Panc1 (cell line): ENCODE data around the gene AVEN. TPM values are rescaled to one million over a fixed set of nuclear protein-coding genes. Genes with fewer than 3 reads are reported as not detected.
"Not testable (repeated sequence)": the region's sequence is repeated elsewhere in the genome, so short reads cannot be mapped to it uniquely, and the experiment has no call there.

Experiments
- ATAC-seq: fragments of 200-7000 bp; cut with Tn5 transposase; 2 replicates; pipeline ENCODE4 v1.9.1; 2020; ENCODE audit warnings: mild to moderate bottlenecking, moderate library complexity
- BruUV-seq: library from RNA; stranded (reverse); fragments of 400-500 nt; replicated peaks from 2 replicates; lab custom pipeline; 2021; lab: Mats Ljungman, UMichigan
- CTCF ChIA-PET: fragments of 300-600 bp; sonication (Branson Sonifier 250); formaldehyde crosslinking; loops from one replicate; lab custom pipeline; 2022; ENCODE audit warnings: antibody characterized with exemption; lab: Charles Lee
- POLR2A ChIA-PET: fragments of 300-600 bp; sonication (Branson Sonifier 250); formaldehyde crosslinking; loops from one replicate; lab custom pipeline; 2022; ENCODE audit warnings: antibody characterized with exemption; lab: Charles Lee
- DNase-seq: peaks from one replicate; pipeline ENCODE4 v3.0.0-alpha.2; 2010; ENCODE audit warnings: low read depth, low spot score
- H3K27ac ChIP-seq: 2 replicates; pipeline ENCODE4 v1.5.1; 2011; ENCODE audit warnings: mild to moderate bottlenecking, low read length, inconsistent platforms
- H3K27me3 ChIP-seq: fragments of 200-500 bp; sonication (Bioruptor generic); 2 replicates; pipeline ENCODE4 v1.6.0; 2014; ENCODE audit warnings: low read length, inconsistent platforms; ENCODE audit not compliant: control insufficient read depth, insufficient read depth
- H3K36me3 ChIP-seq: fragments of 200-500 bp; sonication (Bioruptor generic); 2 replicates; pipeline ENCODE4 v1.5.1; 2014; ENCODE audit warnings: inconsistent platforms, mild to moderate bottlenecking, low read length, moderate library complexity; ENCODE audit not compliant: control insufficient read depth, insufficient read depth
- H3K4me1 ChIP-seq: 2 replicates; pipeline ENCODE4 v1.5.1; 2011; ENCODE audit warnings: inconsistent platforms, mild to moderate bottlenecking, low read length, moderate library complexity; ENCODE audit not compliant: control insufficient read depth, insufficient read depth
- H3K4me3 ChIP-seq, 2 experiments: 2 replicates each; pipeline ENCODE4 v1.5.1; 2011 to 2012; ENCODE audit warnings: low read depth in 2 of 2, low read length in 2 of 2, mild to moderate bottlenecking in 2 of 2, inconsistent platforms in 1 of 2, moderate library complexity in 1 of 2
- H3K9me3 ChIP-seq: fragments of 200-500 bp; sonication (Bioruptor generic); 2 replicates; pipeline ENCODE4 v1.5.1; 2014; ENCODE audit warnings: low read depth, mild to moderate bottlenecking, inconsistent platforms, low read length, moderate library complexity; ENCODE audit not compliant: control insufficient read depth, insufficient read depth
- CTCF ChIP-seq: fragments of 450-650 bp; IDR thresholded peaks from 2 replicates; pipeline ENCODE4 v1.5.1; 2017; ENCODE audit warnings: mild to moderate bottlenecking
- POLR2AphosphoS5 ChIP-seq: IDR thresholded peaks from 2 replicates; pipeline ENCODE4 v1.6.1; 2012; ENCODE audit warnings: mild to moderate bottlenecking, low read depth, low read length, moderate library complexity
- REST ChIP-seq, 2 experiments: IDR thresholded peaks; 2 replicates each; pipeline ENCODE4 v1.6.1; 2011 to 2012; ENCODE audit warnings: low read depth in 2 of 2, control low read depth in 1 of 2, low read length in 1 of 2, mild to moderate bottlenecking in 1 of 2, moderate library complexity in 1 of 2; ENCODE audit not compliant: insufficient read depth in 1 of 2
- SIN3A ChIP-seq: IDR thresholded peaks from 2 replicates; pipeline ENCODE4 v1.6.1; 2012; ENCODE audit warnings: low read depth, mild to moderate bottlenecking, low read length, moderate library complexity, borderline replicate concordance; ENCODE audit not compliant: insufficient read depth
- TCF7L2 ChIP-seq: IDR thresholded peaks from 2 replicates; pipeline ENCODE4 v1.6.1; 2011; ENCODE audit warnings: mild to moderate bottlenecking, low read depth, low read length, inconsistent platforms
- in situ Hi-C: cut with HindIII; loops from 2 replicates; pipeline ENCODE4 v1.10.0; 2016; ENCODE audit warnings: low sequenced_read_pairs, low pct_unique_long_range_greater_than_20kb
- intact Hi-C: fragments of 100-400 bp; cut with micrococcal nuclease; formaldehyde crosslinking; loops from one replicate; pipeline ENCODE4 v1.10.0; 2022; ENCODE audit not compliant: unreplicated experiment
- total RNA-seq: library from RNA; stranded (reverse); gene quantifications from one replicate; pipeline ENCODE4 v1.2.1, GENCODE V29; 2021; ENCODE audit not compliant: unreplicated experiment

The AVEN gene
- total RNA-seq, 1 experiment from 2014 or later, result 18.4 TPM

DNA sequence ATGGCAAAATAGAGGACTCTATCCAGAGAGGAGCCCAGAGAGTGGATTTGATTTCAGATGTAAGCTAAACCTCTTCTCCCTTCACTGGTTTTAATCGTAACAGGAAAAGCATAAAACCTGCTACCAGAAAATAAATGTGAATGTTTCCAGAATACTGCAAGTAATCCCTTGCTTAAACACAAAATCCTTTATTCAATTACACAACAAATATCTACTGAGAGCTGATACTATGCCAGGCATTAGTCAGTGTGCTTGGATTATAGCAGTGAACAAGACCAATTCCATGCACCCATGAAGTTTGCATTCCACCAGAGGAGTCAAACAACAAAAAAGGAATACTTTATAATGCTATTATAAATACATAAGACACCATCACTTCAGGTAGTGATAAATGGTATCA, 15.1 kb downstream of the AVEN start:
- CTCF ChIA-PET, result no interaction called here
- POLR2A ChIA-PET, result no interaction called here
- TF ChIP-seq TCF7L2 (no peak), REST (IDR thresholded peaks at IDR 0.05; ENCODE audit: insufficient read depth in 1 of 2, low read depth in 2 of 2, low read length in 1 of 2) (no peak), POLR2AphosphoS5 (no peak), CTCF (no peak), SIN3A (no peak)
- intact Hi-C loops (no loop called here), in situ Hi-C loops (no loop called here)
- no peaks in the 10 kb centered on the region for H3K27me3 ChIP-seq
- no peak for DNase-seq
- H3K4me3 ChIP-seq, result no peak overlapping the region
- ATAC-seq, result no peak
- no peaks in the 10 kb centered on the region for H3K9me3 ChIP-seq
- H3K27ac ChIP-seq, result no peak overlapping the region
- no peaks in the 10 kb centered on the region for H3K36me3 ChIP-seq
- H3K4me1 ChIP-seq, result no peaks in the 10 kb centered on the region
- no TSS peak for BruUV-seq

DNA sequence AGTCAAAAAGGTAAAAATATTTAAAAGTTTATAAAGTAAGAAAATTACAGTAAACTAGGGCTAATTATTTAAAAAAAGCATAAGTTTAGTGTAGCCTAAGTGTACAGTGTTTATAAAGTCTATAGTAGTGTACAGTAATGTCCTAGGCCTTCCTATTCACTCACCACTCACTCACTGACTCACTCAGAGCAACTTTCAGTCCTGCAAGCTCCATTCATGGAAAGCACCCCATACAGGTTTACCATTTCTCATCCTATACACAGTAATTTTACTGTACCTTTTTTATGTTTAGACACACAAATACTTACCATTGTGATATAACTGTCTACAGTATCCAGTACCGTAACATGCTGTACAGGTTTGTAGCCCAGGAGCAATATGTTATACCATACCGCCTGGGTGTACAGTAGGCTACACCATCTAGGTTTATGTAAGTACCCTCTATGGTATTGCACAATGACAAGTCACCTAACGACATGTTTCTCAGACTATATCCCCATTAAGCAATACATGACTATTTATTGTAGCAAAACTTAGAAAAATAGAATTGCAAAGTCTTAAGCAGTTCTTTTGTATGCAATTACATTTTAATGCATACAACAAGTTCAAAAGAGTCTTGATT, 19.5 kb downstream of the AVEN start:
- Histone ChIP-seq H3K9me3 (no peaks in the 10 kb centered on the region), H3K36me3 (no peaks in the 10 kb centered on the region), H3K27me3 (no peaks in the 10 kb centered on the region), H3K4me1 (no peaks in the 10 kb centered on the region), H3K27ac (no peak overlapping the region), H3K4me3 (no peak overlapping the region)
- CTCF ChIA-PET, result no interaction called here
- ATAC-seq (no peak), DNase-seq (no peak)
- intact Hi-C loops (no loop called here), in situ Hi-C loops (no loop called here)
- POLR2A ChIA-PET, result interaction anchor here (0.6 kb wide), 1 partner anchor 185 kb away, joined by 4 read pairs; no protein-coding TSS in a partner anchor
- BruUV-seq, result no TSS peak
- TF ChIP-seq TCF7L2 (no peak), REST (IDR thresholded peaks at IDR 0.05; ENCODE audit: insufficient read depth in 1 of 2, low read depth in 2 of 2, low read length in 1 of 2) (no peak), CTCF (no peak), SIN3A (no peak), POLR2AphosphoS5 (no peak)

DNA sequence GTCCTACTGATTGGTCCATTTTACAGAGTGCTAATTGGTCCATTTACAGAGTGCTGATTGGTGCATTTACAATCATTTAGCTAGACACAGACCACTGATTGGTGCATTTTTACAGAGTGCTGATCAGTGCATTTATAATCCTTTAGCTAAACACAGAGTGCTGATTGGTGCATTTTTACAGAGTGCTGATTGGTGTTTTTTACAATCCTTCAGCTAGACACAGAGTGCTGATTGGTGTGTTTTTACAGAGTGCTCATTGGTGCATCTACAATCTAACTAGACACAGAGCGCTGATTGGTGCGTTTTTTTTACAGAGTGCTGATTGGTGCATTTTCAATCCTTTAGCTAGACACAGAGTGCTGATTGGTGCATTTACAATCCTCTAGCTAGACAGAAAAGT, 20.3 kb downstream of the AVEN start:
- H3K27me3 ChIP-seq, H3K4me1 ChIP-seq, H3K9me3 ChIP-seq, intact Hi-C loops, H3K36me3 ChIP-seq, in situ Hi-C loops, ATAC-seq, CTCF ChIA-PET, BruUV-seq, DNase-seq, H3K4me3 ChIP-seq, H3K27ac ChIP-seq: not testable (repeated sequence)
- POLR2A ChIA-PET, result interaction anchor here (0.6 kb wide), 1 partner anchor 184 kb away, joined by 4 read pairs; no protein-coding TSS in a partner anchor
